Astrocyte (in vitro differentiated cells and primary cell): Measurements from ENCODE around the gene ARPC4.

Experiments used
- CTCF ChIP-seq: IDR thresholded peaks from 2 replicates; pipeline ENCODE4 v1.5.1; 2011; ENCODE audit warnings: low read depth, mild to moderate bottlenecking, inconsistent platforms, low read length, moderate library complexity; ENCODE audit not compliant: insufficient read depth
- EZH2 ChIP-seq: IDR thresholded peaks from 2 replicates; pipeline ENCODE4 v1.6.1; 2012; ENCODE audit warnings: mild to moderate bottlenecking, low read length, inconsistent platforms; ENCODE audit not compliant: insufficient read depth

GRCh38 chr3:9846231-9846630 is 53.3 kb downstream of the ARPC4 start:
- no peak for TF ChIP-seq CTCF
- TF ChIP-seq EZH2 = no peak
